ENCODE data around the gene RACGAP1. TPM values are rescaled to one million over a fixed set of nuclear protein-coding genes. Genes with fewer than 3 reads are reported as not detected.
A peak's percentile ranks its signal among the peaks of the same experiment; 100 is the strongest.

RACGAP1 gene
- total and polyA plus RNA-seq, 12 donors = 1.0 to 17.8 (median 3.9) TPM

DNA sequence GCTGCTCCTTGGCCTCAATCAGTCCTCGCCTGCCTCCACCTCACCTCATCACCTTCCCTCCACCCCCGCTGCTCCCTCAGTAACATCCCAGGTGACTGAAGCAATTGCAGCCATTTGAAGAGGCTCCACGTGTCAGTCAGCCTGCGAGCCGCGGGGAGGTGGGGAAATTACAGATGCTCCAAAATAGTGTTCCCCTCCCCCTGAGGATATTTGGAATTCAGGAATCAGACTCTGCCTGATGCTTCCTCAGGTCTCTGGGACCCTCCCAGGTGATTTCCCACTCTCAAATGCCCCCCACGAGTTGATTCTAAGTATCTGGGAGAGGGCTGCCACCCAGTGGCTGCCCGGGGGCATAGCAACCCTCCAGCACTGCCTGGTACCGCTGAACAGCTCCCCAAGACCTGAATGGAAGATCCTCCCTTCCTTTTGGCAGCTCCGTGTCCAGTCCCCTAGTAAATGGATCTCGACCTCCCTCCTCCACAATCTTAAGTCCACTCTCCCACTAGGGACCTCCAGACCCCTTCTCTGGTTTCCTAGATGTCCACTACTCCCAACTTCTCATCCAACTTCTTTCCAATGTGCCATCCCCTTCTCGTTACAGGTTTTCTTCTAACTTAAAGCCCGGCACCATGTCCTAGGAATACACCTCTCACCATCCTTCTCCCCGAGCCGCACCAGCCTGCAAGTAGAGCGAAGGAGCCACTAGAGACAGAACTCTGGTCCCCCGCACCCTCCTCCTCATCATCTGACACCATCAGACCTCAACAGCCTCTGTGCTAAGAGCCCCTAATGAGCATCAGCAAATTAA, 30.7 kb upstream of the RACGAP1 start:
- WGBS, 2 donors = 8% methylated on average over 17 of the region's 17 CpGs
- H3K27ac ChIP-seq = no peak overlapping the region
- no peaks in the 10 kb centered on the region for H3K36me3 ChIP-seq
- DNase-seq (peak in 1 of 2 donors; percentile 26), ATAC-seq (peak in 7 of 8 donors; percentile 44 to 73 (median 61))
- peaks cover 0 to 39% (median 19%) of the 10 kb centered on the region in 7 donors for H3K27me3 ChIP-seq
- peak; percentile 80 to 97 (median 95) for TF ChIP-seq CTCF (IDR thresholded peaks at IDR 0.05)
- intact Hi-C loops (cut with DNase I) = loop anchor here (1.0 to 10.0 kb wide), 9 partner anchors 81 to 281 kb away; partner anchors contain the start of gene AQP6 (in 1 of the 10)
- H3K9me3 ChIP-seq = no peaks in the 10 kb centered on the region
- peaks cover 2 to 48% (median 20%) of the 10 kb centered on the region in 9 donors for H3K4me1 ChIP-seq
- no peak overlapping the region for H3K4me3 ChIP-seq

DNA sequence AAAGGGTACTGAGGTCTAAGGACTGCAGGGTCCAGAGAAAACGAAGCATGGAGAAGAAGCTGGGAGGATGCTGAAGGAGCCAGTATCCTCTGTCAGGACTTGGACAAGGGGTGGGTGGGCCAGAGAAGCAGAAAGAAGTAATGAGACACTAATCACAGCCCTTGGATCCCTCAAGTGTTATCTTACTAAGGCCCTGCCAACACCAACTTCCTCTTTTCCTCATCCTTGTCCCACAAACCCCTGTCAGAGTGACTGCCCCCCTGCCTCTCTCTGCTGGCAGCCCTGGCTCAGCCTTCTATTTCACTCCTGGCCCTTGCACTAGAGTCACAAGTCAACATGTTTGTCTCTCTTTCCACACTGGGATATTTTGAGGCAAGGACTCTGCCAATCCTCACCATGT, 28.3 kb upstream of the RACGAP1 start:
- H3K4me3 ChIP-seq = no peak overlapping the region
- TF ChIP-seq CTCF (IDR thresholded peaks at IDR 0.05) = no peak
- peaks cover 3 to 39% (median 31%) of the 10 kb centered on the region in 9 donors for H3K4me1 ChIP-seq
- intact Hi-C loops (cut with DNase I) = loop anchor here in 7 of 10 donors (5.0 to 10.0 kb wide), 3 partner anchors 186 to 279 kb away; no protein-coding TSS in a partner anchor
- no peak for ATAC-seq
- H3K9me3 ChIP-seq = no peaks in the 10 kb centered on the region
- DNase-seq = no peak
- peaks cover 0 to 50% (median 22%) of the 10 kb centered on the region in 7 donors for H3K27me3 ChIP-seq
- H3K27ac ChIP-seq = no peak overlapping the region
- no peaks in the 10 kb centered on the region for H3K36me3 ChIP-seq
- WGBS, 2 donors = 72 to 90% methylated on average over 1 of the region's 1 CpG

DNA sequence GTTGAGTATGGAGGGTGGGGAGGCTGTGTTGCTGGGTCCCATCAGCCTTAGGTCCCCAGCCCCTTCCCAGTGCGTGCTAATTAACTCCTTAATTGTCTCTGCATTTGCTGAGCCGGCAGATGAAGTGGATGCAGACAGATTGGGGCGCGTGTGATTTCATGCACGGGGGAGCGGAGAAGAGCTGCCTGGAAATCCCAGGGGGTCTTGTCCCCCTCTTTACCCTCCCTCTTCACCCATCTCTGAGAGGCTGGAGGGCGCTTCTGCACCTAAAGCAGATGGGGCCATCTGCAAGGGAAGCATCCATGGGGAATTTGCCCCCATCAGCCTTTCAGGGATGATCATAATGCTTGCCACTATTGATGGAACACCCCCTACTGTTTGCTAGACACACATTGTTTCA, 27.7 kb upstream of the RACGAP1 start:
- DNase-seq = no peak
- peaks cover under 1 to 38% (median 31%) of the 10 kb centered on the region in 9 donors for H3K4me1 ChIP-seq
- H3K9me3 ChIP-seq = no peaks in the 10 kb centered on the region
- peaks cover 0 to 44% (median 18%) of the 10 kb centered on the region in 7 donors for H3K27me3 ChIP-seq
- 91 to 92% methylated on average over 7 of the region's 7 CpGs for WGBS, 2 donors
- no peak overlapping the region for H3K27ac ChIP-seq
- no peaks in the 10 kb centered on the region for H3K36me3 ChIP-seq
- no peak for TF ChIP-seq CTCF (IDR thresholded peaks at IDR 0.05)
- intact Hi-C loops (cut with DNase I) = loop anchor here in 7 of 10 donors (5.0 to 10.0 kb wide), 3 partner anchors 186 to 278 kb away; no protein-coding TSS in a partner anchor
- no peak overlapping the region for H3K4me3 ChIP-seq
- no peak for ATAC-seq

DNA sequence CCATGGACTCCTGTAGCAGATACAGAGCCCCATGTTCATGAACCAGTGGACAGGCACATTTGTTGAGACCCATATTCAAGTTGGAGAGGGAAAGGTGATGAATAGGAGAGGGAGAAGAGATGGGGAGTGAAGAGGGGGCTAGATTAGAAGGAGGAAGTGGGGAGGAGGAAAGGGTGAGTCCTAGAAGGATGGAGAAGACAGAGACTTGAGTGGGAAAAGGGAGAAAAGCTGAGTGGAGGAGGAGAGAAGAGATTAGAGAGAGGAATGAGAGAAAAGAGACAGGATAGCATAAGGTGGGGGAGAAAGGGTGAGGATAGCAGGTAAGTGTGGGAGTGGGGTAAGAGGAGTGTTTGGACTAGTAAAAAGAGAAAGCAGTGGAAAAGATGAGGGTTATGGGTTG, 27.2 kb upstream of the RACGAP1 start:
- no peak overlapping the region for H3K27ac ChIP-seq
- ATAC-seq = no peak
- intact Hi-C loops (cut with DNase I) = loop anchor here in 7 of 10 donors (5.0 to 10.0 kb wide), 3 partner anchors 185 to 278 kb away; no protein-coding TSS in a partner anchor

More for the DNA sequence above, 27.2 kb upstream of the RACGAP1 start:
- no peak for TF ChIP-seq CTCF (IDR thresholded peaks at IDR 0.05)
- Histone ChIP-seq H3K36me3 (no peaks in the 10 kb centered on the region), H3K4me1 (peaks cover 0 to 36% (median 31%) of the 10 kb centered on the region in 9 donors), H3K27me3 (peaks cover 0 to 39% (median 16%) of the 10 kb centered on the region in 7 donors), H3K9me3 (no peaks in the 10 kb centered on the region), H3K4me3 (no peak overlapping the region)
- DNase-seq = no peak
